CD4-positive, alpha-beta T cell treated with Interleukin-12 subunit alpha and Interleukin-12 subunit beta, for 1 hour (primary cell): ENCODE measurements around the gene MED1.
"Not testable (repeated sequence)": the region's sequence is repeated elsewhere in the genome, so short reads cannot be mapped to it uniquely, and the experiment has no call there.

Experiments
- DNase-seq: peaks from one replicate; pipeline ENCODE4 v3.0.0-alpha.2; 2020

MED1 gene

GRCh38 chr17:39450847-39451581 is at the start of gene MED1:
Gene MED1, minus strand, starts transcription at chr17:39451263. Its CDS starts 201 bp downstream, at chr17:39451062.
- DNase-seq = peak; percentile 97

GRCh38 chr17:39496921-39497320 is 45.9 kb upstream of the MED1 start:
- not testable (repeated sequence) for DNase-seq

GRCh38 chr17:39487946-39488345 is 36.9 kb upstream of the MED1 start:
- no peak for DNase-seq

GRCh38 chr17:39487490-39487889 is 36.4 kb upstream of the MED1 start:
- not testable (repeated sequence) for DNase-seq

- DNase-seq = no peak
These were observed 35.2 kb upstream of the MED1 start for GRCh38 chr17:39486242-39486641.

GRCh38 chr17:39485555-39485954 is 34.5 kb upstream of the MED1 start:
- no peak for DNase-seq

GRCh38 chr17:39484178-39484577 is 33.1 kb upstream of the MED1 start:
- DNase-seq = no peak

GRCh38 chr17:39483506-39483905 is 32.4 kb upstream of the MED1 start:
- no peak for DNase-seq

GRCh38 chr17:39479631-39480030 is 28.6 kb upstream of the MED1 start:
- not testable (repeated sequence) for DNase-seq

GRCh38 chr17:39473310-39473709 is 22.2 kb upstream of the MED1 start:
- no peak for DNase-seq

GRCh38 chr17:39468610-39469009 is 17.5 kb upstream of the MED1 start:
- not testable (repeated sequence) for DNase-seq

- DNase-seq = not testable (repeated sequence)
These were observed 13.6 kb upstream of the MED1 start for GRCh38 chr17:39464639-39465181.

GRCh38 chr17:39462631-39463375 is 11.7 kb upstream of the MED1 start:
- no peak for DNase-seq

GRCh38 chr17:39461926-39462569 is 11.0 kb upstream of the MED1 start:
- DNase-seq = no peak

- peak; percentile 98 for DNase-seq
These were observed 10.3 kb upstream of the MED1 start, which contains the start of gene CDK12 for GRCh38 chr17:39461113-39461925. Gene CDK12, plus strand, starts transcription at chr17:39461486. Its CDS starts 586 bp downstream, at chr17:39462072.

GRCh38 chr17:39455919-39456318 is 4.9 kb upstream of the MED1 start:
- no peak for DNase-seq

- DNase-seq = no peak
These were observed 1.0 kb downstream of the MED1 start for GRCh38 chr17:39450051-39450450.

- no peak for DNase-seq
These were observed 3.5 kb downstream of the MED1 start for GRCh38 chr17:39447561-39447960.

GRCh38 chr17:39443326-39443725 is 7.7 kb downstream of the MED1 start:
- DNase-seq = no peak

- DNase-seq = not testable (repeated sequence)
These were observed 11.2 kb downstream of the MED1 start for GRCh38 chr17:39439868-39440267.

- DNase-seq = no peak
These were observed 21.5 kb downstream of the MED1 start for GRCh38 chr17:39429600-39429999.

- no peak for DNase-seq
These were observed 34.9 kb downstream of the MED1 start for GRCh38 chr17:39416141-39416540.
